Fibroblast of skin of abdomen (primary cell): Measurements from ENCODE around the gene TAAR9. TPM values are rescaled to one million over a fixed set of nuclear protein-coding genes. Genes with fewer than 3 reads are reported as not detected.

Source experiments
- DNase-seq: peaks from one replicate; pipeline ENCODE4 v3.0.0-alpha.2; 2013
- polyA plus RNA-seq, 2 experiments: library from polyadenylated mRNA; unstranded; fragments of 120-200 nt; gene quantifications; one replicate each; pipeline ENCODE4 v1.2.1, GENCODE V29; 2013; ENCODE audit not compliant: insufficient read length in 2 of 2

Gene TAAR9
- not detected for polyA plus RNA-seq (2013, experiment 1 of 2; ENCODE audit: insufficient read length)
- not detected for polyA plus RNA-seq (2013, experiment 2 of 2; ENCODE audit: insufficient read length)

DNA sequence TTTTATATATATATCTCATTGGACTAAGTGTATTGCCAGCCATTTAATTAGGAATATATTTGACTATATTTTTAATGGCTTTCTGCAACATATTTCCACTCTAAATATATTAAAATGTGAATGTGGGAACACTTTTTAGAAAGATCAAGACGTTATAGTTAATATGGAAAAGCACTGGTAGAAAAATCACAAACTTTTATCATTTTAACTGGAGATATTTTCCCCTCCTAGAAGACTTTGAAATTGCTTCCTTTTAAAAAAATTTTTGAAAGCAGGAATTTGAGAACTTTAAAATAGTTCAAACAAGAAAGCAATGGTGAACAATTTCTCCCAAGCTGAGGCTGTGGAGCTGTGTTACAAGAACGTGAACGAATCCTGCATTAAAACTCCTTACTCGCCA, at the start of gene TAAR9:
Gene TAAR9, plus strand, starts transcription at position 301 of the 400 bp plus-strand sequence. Its CDS starts 13 bp downstream, at position 314.
- no peak for DNase-seq

DNA sequence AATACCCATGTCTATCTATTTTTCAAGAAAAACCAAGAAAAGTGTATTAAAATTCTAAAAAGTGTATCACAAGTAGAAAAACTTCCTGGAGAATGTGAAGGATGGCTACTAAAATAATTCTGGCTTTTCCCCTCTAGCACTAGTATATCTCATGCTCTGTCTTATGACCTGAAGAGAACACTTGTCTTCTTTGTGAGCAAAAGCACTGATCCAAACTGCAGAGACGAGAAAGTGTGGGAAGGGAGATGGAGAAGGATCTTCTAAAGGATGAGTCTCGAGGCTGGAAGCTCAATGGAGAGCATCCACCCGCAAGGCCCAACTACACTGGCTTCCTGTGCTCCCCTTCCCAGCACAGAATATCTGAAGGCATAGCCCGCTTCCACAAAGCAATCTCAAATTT, 48.7 kb upstream of the TAAR9 start:
- DNase-seq = no peak

DNA sequence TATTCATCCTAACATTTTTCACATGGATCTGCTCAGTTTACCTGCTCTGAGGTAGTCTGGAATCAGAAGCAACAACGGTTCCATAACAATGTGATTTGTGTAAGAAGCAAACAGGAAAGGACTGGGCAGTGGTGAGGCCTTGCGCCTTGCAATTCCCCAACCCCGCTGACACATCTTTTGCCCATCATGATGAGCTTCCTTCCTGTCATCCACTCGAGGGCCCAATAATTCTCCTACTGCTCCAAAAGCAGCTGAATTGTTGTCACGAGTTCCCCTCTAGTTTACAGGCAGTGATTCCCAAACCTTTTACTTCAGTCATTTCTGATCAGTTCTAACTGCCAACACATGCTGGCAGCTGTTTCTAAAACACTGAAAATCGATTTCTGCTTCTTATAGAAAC, 48.1 kb upstream of the TAAR9 start:
- no peak for DNase-seq

GRCh38 chr6:132490478-132491204, 47.4 kb upstream of the TAAR9 start:
- DNase-seq = no peak

DNA sequence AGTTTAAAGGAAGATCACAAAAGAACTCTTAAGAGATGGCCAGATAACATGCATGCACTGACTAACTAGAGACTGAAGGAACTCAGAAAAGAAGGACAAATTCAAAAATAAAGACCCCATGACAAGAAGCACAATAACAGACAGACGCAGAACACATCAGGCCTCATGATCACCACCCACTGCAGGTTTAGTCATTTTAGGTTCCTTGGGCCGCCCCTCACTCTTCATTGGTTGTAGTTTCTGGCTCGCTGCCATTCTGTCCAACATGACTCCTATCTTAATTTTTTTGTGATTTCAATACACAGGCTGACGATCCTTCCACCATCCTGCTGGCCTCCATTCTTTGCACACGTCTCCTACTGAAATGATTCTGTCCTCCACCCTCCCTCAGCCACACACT, 46.8 kb upstream of the TAAR9 start:
- peak; percentile 51 for DNase-seq

DNA sequence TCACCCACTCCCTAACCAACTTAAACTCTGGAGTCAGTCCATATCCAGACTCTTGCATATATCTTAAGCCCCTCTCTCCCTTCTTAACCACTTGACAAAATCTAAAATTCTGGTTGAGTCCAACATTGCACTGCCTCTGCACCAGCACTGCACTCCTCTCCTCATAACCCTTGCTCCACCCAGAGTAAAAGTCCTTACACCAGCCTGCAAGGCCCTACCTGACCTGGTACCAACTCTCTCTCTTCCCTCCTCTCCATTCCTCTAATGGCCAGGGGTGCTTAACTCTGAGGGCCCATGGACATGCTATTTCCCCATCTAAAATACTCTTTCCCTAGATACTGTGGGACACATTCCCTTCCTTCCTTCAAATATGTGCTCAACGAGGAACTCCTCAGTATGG, 46.2 kb upstream of the TAAR9 start:
- no peak for DNase-seq

DNA sequence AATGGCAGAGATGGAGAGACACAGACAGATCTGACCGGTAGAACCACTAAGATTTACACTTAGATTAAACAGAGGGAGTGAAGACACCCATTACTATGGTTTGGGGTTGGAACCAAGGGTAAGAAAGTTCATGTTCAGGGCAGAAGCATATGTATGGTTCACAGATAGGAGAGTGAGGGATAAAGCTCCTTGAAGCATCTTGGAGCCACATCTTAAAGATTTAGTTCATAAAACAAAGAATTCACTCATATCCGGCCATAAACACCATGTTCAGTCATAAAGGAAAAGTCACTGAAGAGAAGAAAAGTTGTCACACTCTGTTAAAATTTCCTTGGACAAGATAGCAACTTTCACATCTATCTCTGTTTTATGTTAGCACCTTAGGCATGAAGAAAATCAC, 43.1 kb upstream of the TAAR9 start:
- DNase-seq = no peak

DNA sequence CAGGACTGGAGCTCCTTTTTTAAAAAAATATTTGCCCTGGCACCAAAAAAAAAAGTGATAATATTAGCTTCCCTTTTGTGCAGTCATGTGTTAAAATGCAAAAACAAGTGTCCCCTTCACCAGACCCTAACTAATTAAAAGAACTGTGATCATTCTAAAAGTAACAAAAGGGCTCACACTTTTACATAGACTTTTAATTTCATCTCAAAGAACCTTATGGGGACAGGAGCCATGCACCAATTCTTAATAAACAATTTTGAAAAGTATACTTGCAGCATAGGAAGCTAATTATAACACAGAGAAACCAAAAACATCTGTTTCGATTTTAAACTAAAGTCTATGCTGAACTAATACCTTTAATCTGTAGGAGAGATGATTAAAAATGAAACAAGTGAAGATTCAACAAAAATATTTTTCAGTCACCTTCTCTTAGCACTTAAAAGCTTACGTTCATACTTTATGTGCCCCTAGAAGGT, 42.4 kb upstream of the TAAR9 start:
- DNase-seq = no peak

- no peak for DNase-seq
Observed at GRCh38 chr6:132496519-132497180, 41.4 kb upstream of the TAAR9 start.

- no peak for DNase-seq
Observed at GRCh38 chr6:132498638-132499037, 39.4 kb upstream of the TAAR9 start.

DNA sequence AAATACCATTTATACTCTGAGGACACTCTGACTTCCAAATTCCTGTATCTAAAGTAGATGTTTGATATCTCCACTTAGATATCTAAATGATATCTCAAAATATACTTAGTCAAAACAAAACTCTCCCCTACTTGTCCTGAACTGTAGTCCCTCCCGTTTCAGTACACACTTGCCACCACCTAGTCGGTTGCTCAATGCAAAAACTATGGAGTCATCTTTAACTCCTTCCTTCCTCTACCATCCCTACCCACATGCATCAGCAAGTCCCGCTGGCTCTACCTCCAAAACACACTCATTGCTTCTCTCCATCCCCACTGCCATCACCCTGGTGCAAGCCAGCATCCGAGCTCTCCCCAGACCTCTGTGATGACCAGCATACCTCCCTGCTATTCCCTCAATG, 38.3 kb upstream of the TAAR9 start:
- DNase-seq = no peak

- DNase-seq = no peak
Observed at GRCh38 chr6:132504757-132505156, 33.3 kb upstream of the TAAR9 start.

- no peak for DNase-seq
Observed at GRCh38 chr6:132505158-132505557, 32.9 kb upstream of the TAAR9 start.

GRCh38 chr6:132506461-132506860, 31.6 kb upstream of the TAAR9 start:
- DNase-seq = no peak

DNA sequence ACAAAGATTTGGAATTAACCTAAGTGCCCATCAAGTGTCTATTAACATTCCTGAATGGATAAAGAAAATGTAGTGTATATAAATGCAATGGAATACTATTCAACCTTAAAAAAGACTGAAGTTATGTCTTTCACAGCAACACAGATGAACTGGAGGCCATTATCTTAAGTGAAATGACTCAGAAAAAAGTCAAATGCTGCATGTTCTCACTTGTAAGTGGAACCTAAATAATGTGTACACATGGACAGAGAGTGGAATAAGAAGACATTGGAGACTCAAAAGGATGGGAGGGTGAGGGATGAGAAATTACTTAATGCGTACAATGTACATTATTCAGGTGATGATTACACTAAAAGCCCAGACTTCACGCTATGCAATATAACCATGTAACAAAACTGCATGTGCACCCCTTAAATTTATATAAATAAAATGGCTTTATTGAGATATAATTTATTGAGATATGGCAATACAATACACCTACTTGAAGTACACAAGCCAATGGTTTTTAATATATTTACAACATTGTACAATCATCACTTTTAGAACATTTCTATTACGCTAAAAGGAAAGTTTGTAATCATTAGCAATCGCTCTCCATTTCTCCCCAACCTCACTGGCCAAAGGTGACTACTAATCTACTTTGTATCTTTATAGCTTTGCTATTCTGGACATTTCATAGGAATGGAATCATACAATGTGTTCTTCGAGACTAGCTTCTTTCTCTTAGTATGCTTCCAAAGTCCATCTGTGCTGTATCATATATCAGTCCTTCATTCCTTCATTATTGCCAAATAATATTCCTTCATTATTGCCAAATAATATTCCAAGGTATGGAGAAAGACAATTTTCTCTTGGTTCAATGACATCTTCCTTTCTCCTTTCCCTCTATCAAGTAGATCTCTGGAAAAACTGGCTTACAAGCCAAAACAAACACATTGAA, 30.9 kb upstream of the TAAR9 start:
- DNase-seq = no peak

- no peak for DNase-seq
Observed at GRCh38 chr6:132511210-132511830, 26.8 kb upstream of the TAAR9 start.

DNA sequence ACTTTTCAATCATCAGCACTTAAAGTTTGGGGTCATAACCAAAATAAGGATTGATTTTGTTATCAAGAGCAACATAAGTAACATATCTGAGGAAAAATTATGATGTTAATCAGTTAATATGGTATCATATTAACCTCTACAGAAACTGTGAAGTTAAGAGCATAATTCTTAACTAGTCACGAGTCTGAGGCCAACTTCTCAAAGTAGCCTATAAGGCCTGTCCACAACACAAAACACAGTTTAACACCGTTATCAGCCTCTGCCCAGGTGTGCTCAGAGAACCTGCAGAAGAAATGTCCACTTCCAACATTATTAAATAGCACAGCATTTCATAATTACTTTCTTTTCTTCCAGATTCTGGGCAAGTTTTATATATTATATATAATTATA, 26.3 kb upstream of the TAAR9 start:
- DNase-seq = no peak

DNA sequence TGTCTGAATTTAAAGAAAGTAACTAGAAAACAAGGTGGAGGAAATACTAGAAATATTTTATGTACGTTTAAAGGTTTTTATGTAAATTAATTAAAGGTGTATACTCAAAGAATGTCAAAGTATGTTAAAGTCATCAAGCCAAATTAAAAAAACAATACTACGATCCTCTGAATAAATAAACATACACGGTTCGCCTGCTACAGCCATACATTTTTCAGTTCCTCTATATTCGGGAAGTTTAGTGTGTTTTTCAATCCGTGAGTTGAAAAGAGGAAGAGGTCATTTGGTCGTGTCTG, 25.8 kb upstream of the TAAR9 start:
- DNase-seq = no peak

GRCh38 chr6:132512638-132513632, 25.1 kb upstream of the TAAR9 start, which contains the start of gene STX7:
STX7 (minus strand) TSS chr6:132513116; CDS start chr6:132503530, 9,586 bp downstream.
- DNase-seq = peak; percentile 88

DNA sequence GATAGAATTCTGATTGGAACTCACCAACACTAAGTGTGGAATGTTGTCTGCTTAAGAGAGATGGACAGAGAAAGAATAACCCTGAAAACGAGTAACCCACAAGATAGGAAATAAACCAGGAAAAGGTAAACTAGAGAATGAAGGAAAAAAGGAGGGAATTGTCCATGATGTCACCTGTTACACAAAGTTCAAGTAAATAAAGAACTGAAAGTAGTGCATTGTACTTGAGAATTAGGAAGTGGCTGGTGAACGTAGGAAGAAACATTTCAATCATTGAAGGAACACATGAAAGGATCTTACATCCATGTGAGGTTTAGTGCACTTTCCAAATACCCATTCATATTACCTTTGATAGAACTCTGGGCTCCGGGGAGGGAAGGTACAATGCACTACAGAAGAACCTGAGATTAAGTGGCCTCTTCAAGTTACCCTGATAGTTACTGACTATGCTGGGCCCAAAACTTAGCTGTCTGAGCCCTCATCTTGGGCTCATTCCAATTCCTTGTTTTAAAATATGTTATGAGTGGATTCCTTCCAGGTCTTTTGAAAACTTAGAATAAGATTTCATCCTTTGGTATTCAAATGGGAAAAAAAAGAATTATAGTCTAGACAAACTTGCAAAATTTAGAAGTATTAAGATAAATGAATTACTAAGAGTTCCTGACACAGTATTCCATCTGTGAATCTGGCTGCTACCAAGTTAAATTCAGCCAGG, 24.1 kb upstream of the TAAR9 start:
- DNase-seq = no peak

- no peak for DNase-seq
Observed at GRCh38 chr6:132515386-132515785, 22.7 kb upstream of the TAAR9 start.
